Common myeloid progenitor, CD34-positive (primary cell): Measurements from ENCODE around the gene DNAH3.
"Not testable (repeated sequence)": the region's sequence is repeated elsewhere in the genome, so short reads cannot be mapped to it uniquely, and the experiment has no call there.

ENCODE experiments used
- CTCF ChIA-PET: fragments of 350-600 bp; sonication (Branson Sonifier 250); formaldehyde crosslinking; loops from one replicate; lab custom pipeline; 2021; ENCODE audit warnings: antibody characterized with exemption; lab: Charles Lee
- POLR2A ChIA-PET: fragments of 350-600 bp; sonication (Branson Sonifier 250); formaldehyde crosslinking; loops from one replicate; lab custom pipeline; 2021; ENCODE audit warnings: antibody characterized with exemption; lab: Charles Lee
- DNase-seq, 3 donors: peaks; one replicate each; pipeline versions ENCODE4 v3.0.0 to v3.0.0-alpha.2; 2013
- H3K27ac ChIP-seq, 2 experiments: 1 replicate in 1 of 2; 2 replicates in 1 of 2; pipeline ENCODE4 v1.7.0; 2013; ENCODE audit warnings: inconsistent platforms in 2 of 2, low read length in 2 of 2, mild to moderate bottlenecking in 2 of 2, low read depth in 1 of 2, moderate library complexity in 1 of 2; ENCODE audit not compliant: severe bottlenecking in 2 of 2, insufficient read depth in 1 of 2, poor library complexity in 1 of 2
- H3K27me3 ChIP-seq, 5 experiments: replicated peaks in 2 of 5; 1 replicate in 3 of 5; 2 replicates in 2 of 5; pipeline versions ENCODE4 v1.6.1 to v1.7.0; 2013; ENCODE audit warnings: low read length in 4 of 5, mild to moderate bottlenecking in 2 of 5, moderate library complexity in 2 of 5, inconsistent platforms in 1 of 5; ENCODE audit not compliant: insufficient read depth in 5 of 5, control insufficient read depth in 4 of 5
- H3K36me3 ChIP-seq, 4 experiments: 1 replicate in 2 of 4; 2 replicates in 2 of 4; pipeline versions ENCODE4 v1.6.1 to v1.7.0; 2013; ENCODE audit warnings: low read length in 3 of 4, control low read depth in 1 of 4, mild to moderate bottlenecking in 1 of 4; ENCODE audit not compliant: control insufficient read depth in 4 of 4, insufficient read depth in 4 of 4
- H3K4me1 ChIP-seq, 4 experiments: 1 replicate in 3 of 4; 2 replicates in 1 of 4; pipeline versions ENCODE4 v1.6.1 to v1.7.1; 2013; ENCODE audit warnings: low read length in 3 of 4, mild to moderate bottlenecking in 3 of 4, control low read depth in 1 of 4, inconsistent platforms in 1 of 4, moderate library complexity in 1 of 4; ENCODE audit not compliant: control insufficient read depth in 4 of 4, insufficient read depth in 4 of 4; ENCODE audit errors: control extremely low read depth in 1 of 4
- H3K4me3 ChIP-seq, 7 experiments: 1 replicate in 4 of 7; 2 replicates in 3 of 7; pipeline versions ENCODE4 v1.5.1 to v1.7.0; 2013; ENCODE audit warnings: mild to moderate bottlenecking in 7 of 7, low read length in 6 of 7, moderate library complexity in 6 of 7, inconsistent platforms in 2 of 7, low read depth in 2 of 7, control low read depth in 1 of 7; ENCODE audit not compliant: insufficient read depth in 4 of 7, control insufficient read depth in 1 of 7; ENCODE audit errors: extremely low read depth in 1 of 7
- H3K9me3 ChIP-seq, 5 experiments: 1 replicate in 4 of 5; 2 replicates in 1 of 5; pipeline versions ENCODE4 v1.6.1 to v1.7.1; 2013; ENCODE audit warnings: low read length in 4 of 5, mild to moderate bottlenecking in 2 of 5, inconsistent platforms in 1 of 5, low read depth in 1 of 5, moderate library complexity in 1 of 5; ENCODE audit not compliant: control insufficient read depth in 4 of 5, insufficient read depth in 2 of 5; ENCODE audit errors: control extremely low read depth in 1 of 5
- WGBS: methylation state at CpG from one replicate; pipeline ENCODE4 v1.1.5; 2013; ENCODE audit not compliant: insufficient coverage; 5-methylcytosine and 5-hydroxymethylcytosine counted together

DNAH3 gene

GRCh38 chr16:20954574-20954973 lies 196.1 kb downstream of the DNAH3 start:
- ChIA-PET CTCF (interaction anchor here (0.7 to 1.1 kb wide), 2 partner anchors 50 to 80 kb away, joined by 3 read pairs; no protein-coding TSS in a partner anchor), POLR2A (interaction anchor here (0.6 kb wide), 1 partner anchor 23 kb away, joined by 6 read pairs; no protein-coding TSS in a partner anchor)
- 99% methylated on average over 10 of the region's 11 CpGs for WGBS
- Histone ChIP-seq H3K9me3 (no peaks in the 10 kb centered on the region), H3K27ac (no peak overlapping the region), H3K36me3 (no peaks in the 10 kb centered on the region), H3K4me1 (no peaks in the 10 kb centered on the region), H3K27me3 (no peaks in the 10 kb centered on the region), H3K4me3 (no peak overlapping the region)
- no peak for DNase-seq

GRCh38 chr16:20952139-20952920 lies 198.3 kb downstream of the DNAH3 start:
- Histone ChIP-seq H3K27ac (no peak overlapping the region), H3K9me3 (no peaks in the 10 kb centered on the region), H3K27me3 (no peaks in the 10 kb centered on the region), H3K36me3 (no peaks in the 10 kb centered on the region), H3K4me1 (no peaks in the 10 kb centered on the region), H3K4me3 (no peak overlapping the region)
- over 99% methylated on average over 9 of the region's 13 CpGs for WGBS
- ChIA-PET CTCF (interaction anchor here (1.8 kb wide), 1 partner anchor 33 kb away, joined by 4 read pairs; no protein-coding TSS in a partner anchor), POLR2A (no interaction called here)
- DNase-seq: no peak

GRCh38 chr16:20950294-20950693 lies 200.4 kb downstream of the DNAH3 start:
- no peak for DNase-seq
- ChIA-PET CTCF (interaction anchor here (1.0 kb wide), 1 partner anchor 8 kb away, joined by 3 read pairs; no protein-coding TSS in a partner anchor), POLR2A (no interaction called here)
- H3K27me3 ChIP-seq: no peaks in the 10 kb centered on the region
- H3K27ac ChIP-seq: no peak overlapping the region
- no peaks in the 10 kb centered on the region for H3K9me3 ChIP-seq
- H3K36me3 ChIP-seq: no peaks in the 10 kb centered on the region
- H3K4me1 ChIP-seq: no peaks in the 10 kb centered on the region
- H3K4me3 ChIP-seq: no peak overlapping the region
- WGBS: 100% methylated on average over 1 of the region's 4 CpGs

- DNase-seq: no peak
- no peaks in the 10 kb centered on the region for H3K9me3 ChIP-seq
- H3K27ac ChIP-seq: no peak overlapping the region
- CTCF ChIA-PET: interaction anchor here (1.0 kb wide), 1 partner anchor 9 kb away, joined by 3 read pairs; no protein-coding TSS in a partner anchor
- no peaks in the 10 kb centered on the region for H3K27me3 ChIP-seq
- WGBS: 100% methylated on average over 1 of the region's 3 CpGs
- H3K4me3 ChIP-seq: no peak overlapping the region
- H3K36me3 ChIP-seq: no peaks in the 10 kb centered on the region
- peaks cover 0 to 2% (median 0%) of the 10 kb centered on the region in 4 experiments for H3K4me1 ChIP-seq
- POLR2A ChIA-PET: no interaction called here
These were observed 201.0 kb downstream of the DNAH3 start for GRCh38 chr16:20949660-20950059.

GRCh38 chr16:20948444-20948843 lies 202.2 kb downstream of the DNAH3 start:
- POLR2A ChIA-PET: no interaction called here
- 94% methylated on average over 8 of the region's 9 CpGs for whole genome bisulfite sequencing
- CTCF ChIA-PET: interaction anchor here (1.1 kb wide), 1 partner anchor 12 kb away, joined by 3 read pairs; no protein-coding TSS in a partner anchor

GRCh38 chr16:20946015-20946629 lies 204.5 kb downstream of the DNAH3 start:
- no peaks in the 10 kb centered on the region for H3K27me3 ChIP-seq
- no peak overlapping the region for H3K4me3 ChIP-seq
- DNase-seq: no peak
- no peak overlapping the region for H3K27ac ChIP-seq
- ChIA-PET POLR2A (no interaction called here), CTCF (no interaction called here)
- H3K4me1 ChIP-seq: peaks cover 0 to 15% (median 11%) of the 10 kb centered on the region in 4 experiments
- no peaks in the 10 kb centered on the region for H3K9me3 ChIP-seq
- 91% methylated on average over 7 of the region's 8 CpGs for WGBS
- H3K36me3 ChIP-seq: no peaks in the 10 kb centered on the region

More at GRCh38 chr16:20948444-20948843, 202.2 kb downstream of the DNAH3 start:
- H3K4me3 ChIP-seq: no peak overlapping the region
- peaks cover 0 to 2% (median 0%) of the 10 kb centered on the region in 4 experiments for H3K4me1 ChIP-seq
- H3K9me3 ChIP-seq: no peaks in the 10 kb centered on the region
- DNase-seq: no peak
- H3K36me3 ChIP-seq: no peaks in the 10 kb centered on the region
- no peak overlapping the region for H3K27ac ChIP-seq
- H3K27me3 ChIP-seq: no peaks in the 10 kb centered on the region

GRCh38 chr16:20945575-20945875 lies 205.1 kb downstream of the DNAH3 start:
- H3K4me1 ChIP-seq: peaks cover 0 to 20% (median 13%) of the 10 kb centered on the region in 4 experiments
- H3K27ac ChIP-seq, DNase-seq, H3K36me3 ChIP-seq, H3K9me3 ChIP-seq, CTCF ChIA-PET, H3K4me3 ChIP-seq, POLR2A ChIA-PET, H3K27me3 ChIP-seq: not testable (repeated sequence)
- 97% methylated on average over 11 of the region's 11 CpGs for WGBS
